PC-3 (cell line): ENCODE measurements around the gene CLEC1B. TPM values are rescaled to one million over a fixed set of nuclear protein-coding genes. Genes with fewer than 3 reads are reported as not detected.
"Not testable (repeated sequence)": the region's sequence is repeated elsewhere in the genome, so short reads cannot be mapped to it uniquely, and the experiment has no call there.

Source experiments
- ATAC-seq: fragments of 200-7000 bp; cut with Tn5 transposase; 2 replicates; pipeline ENCODE4 v1.9.1; 2020; ENCODE audit warnings: mild to moderate bottlenecking, moderate library complexity
- BruUV-seq: library from RNA; stranded (reverse); fragments of 400-500 nt; replicated peaks from 2 replicates; lab custom pipeline; 2021; lab: Mats Ljungman, UMichigan
- CTCF ChIA-PET: fragments of 300-600 bp; sonication (Branson Sonifier 250); formaldehyde crosslinking; loops from one replicate; lab custom pipeline; 2022; ENCODE audit warnings: antibody characterized with exemption; lab: Charles Lee
- POLR2A ChIA-PET: fragments of 300-600 bp; sonication (Branson Sonifier 250); formaldehyde crosslinking; loops from one replicate; lab custom pipeline; 2022; ENCODE audit warnings: antibody characterized with exemption; ENCODE audit not compliant: unreplicated experiment; lab: Charles Lee
- DNase-seq: peaks from one replicate; pipeline ENCODE4 v3.0.0-alpha.2; 2015
- H2AFZ ChIP-seq: fragments of 300-600 bp; sonication (generic); 2 replicates; pipeline ENCODE4 v1.6.0; 2016; ENCODE audit warnings: antibody characterized with exemption, low read length
- H3F3A ChIP-seq: fragments of 300-600 bp; sonication (generic); one replicate; pipeline ENCODE4 v1.6.0; 2017; ENCODE audit warnings: antibody characterized with exemption, low read length, control low read depth, mild to moderate bottlenecking; ENCODE audit not compliant: unreplicated experiment
- H3K27ac ChIP-seq: fragments of 300-600 bp; sonication (generic); 2 replicates; pipeline ENCODE4 v1.5.1; 2016; ENCODE audit warnings: mild to moderate bottlenecking, low read length
- H3K27me3 ChIP-seq: fragments of 300-600 bp; sonication (generic); 2 replicates; pipeline ENCODE4 v1.6.1; 2016; ENCODE audit warnings: low read length, mixed read lengths
- H3K36me3 ChIP-seq: fragments of 300-600 bp; sonication (generic); 2 replicates; pipeline ENCODE4 v1.6.1; 2016; ENCODE audit warnings: low read depth, mixed run types, low read length, mixed read lengths
- H3K4me1 ChIP-seq: fragments of 300-600 bp; sonication (generic); 2 replicates; pipeline ENCODE4 v1.5.1; 2016; ENCODE audit warnings: low read length; ENCODE audit not compliant: insufficient read depth
- H3K4me2 ChIP-seq: fragments of 300-600 bp; sonication (generic); 2 replicates; pipeline ENCODE4 v1.6.0; 2016; ENCODE audit warnings: low read length
- H3K4me3 ChIP-seq: fragments of 300-600 bp; sonication (generic); 2 replicates; pipeline ENCODE4 v1.5.1; 2016; ENCODE audit warnings: mild to moderate bottlenecking, low read length, mixed read lengths
- H3K79me2 ChIP-seq: fragments of 300-600 bp; sonication (generic); 2 replicates; pipeline ENCODE4 v1.6.1; 2017; ENCODE audit warnings: low read length, mixed read lengths
- H3K9ac ChIP-seq: fragments of 300-600 bp; sonication (generic); 2 replicates; pipeline ENCODE4 v1.6.0; 2016; ENCODE audit warnings: mild to moderate bottlenecking, low read length
- H3K9me2 ChIP-seq: fragments of 300-600 bp; sonication (generic); replicated peaks from 2 replicates; pipeline ENCODE4 v1.6.1; 2016; ENCODE audit warnings: mixed run types, low read length, mixed read lengths
- H3K9me3 ChIP-seq: fragments of 300-600 bp; sonication (generic); 2 replicates; pipeline ENCODE4 v1.6.1; 2016; ENCODE audit warnings: low read length, mixed read lengths
- H4K20me1 ChIP-seq: fragments of 300-600 bp; sonication (generic); 2 replicates; pipeline ENCODE4 v1.6.1; 2016; ENCODE audit warnings: low read length, mixed read lengths
- CTCF ChIP-seq: fragments of 300-600 bp; sonication (generic); conservative IDR thresholded peaks from 2 replicates; pipeline ENCODE4 v1.5.1; 2017; ENCODE audit warnings: antibody characterized with exemption, low read depth, mild to moderate bottlenecking, low read length
- EZH2 ChIP-seq: fragments of 300-600 bp; sonication (generic); IDR thresholded peaks from one replicate; pipeline ENCODE4 v1.6.1; 2017; ENCODE audit warnings: antibody characterized with exemption, mild to moderate bottlenecking, low read length; ENCODE audit not compliant: unreplicated experiment
- EZH2phosphoT487 ChIP-seq: fragments of 300-600 bp; sonication (generic); IDR thresholded peaks from 2 replicates; pipeline ENCODE4 v1.6.1; 2018; ENCODE audit warnings: mild to moderate bottlenecking, antibody characterized with exemption, low read length, borderline replicate concordance
- intact Hi-C: fragments of 100-400 bp; cut with micrococcal nuclease; formaldehyde crosslinking; loops from 2 replicates; pipeline ENCODE4 v1.9.0; 2023
- total RNA-seq: library from RNA; depleted of rRNA; stranded (reverse); fragments of >200 nt; gene quantifications from 2 replicates; pipeline ENCODE4 v1.2.3, GENCODE V29; 2014

CLEC1B gene
- total RNA-seq, 1 experiment from 2014 or later: not detected

GRCh38 chr12:10027311-10027710, 28.4 kb upstream of the CLEC1B start:
- Histone ChIP-seq H3K4me3 (peak overlapping the region; percentile 30; the same call in 1 of the 2 replicates), H3K27me3 (no peaks in the 10 kb centered on the region), H3K9ac (no peak overlapping the region), H3K79me2 (no peaks in the 10 kb centered on the region), H3K36me3 (no peaks in the 10 kb centered on the region), H3K4me1 (peaks cover 24% of the 10 kb centered on the region), H4K20me1 (no peaks in the 10 kb centered on the region), H3K27ac (peak overlapping the region; percentile 59), H3K4me2 (peak overlapping the region; percentile 57; the same call in 1 of the 2 replicates), H3F3A (no peaks in the 10 kb centered on the region), H3K9me3 (no peaks in the 10 kb centered on the region), H2AFZ (peak overlapping the region; percentile 81), H3K9me2 (no peaks in the 10 kb centered on the region)
- ATAC-seq (peak; percentile 18), DNase-seq (peak; percentile 35)
- BruUV-seq: no TSS peak
- ChIA-PET POLR2A (interaction anchor here (0.7 kb wide), 1 partner anchor 209 kb away, joined by 6 read pairs; no protein-coding TSS in a partner anchor), CTCF (interaction anchor here (1.4 kb wide), 1 partner anchor 17 kb away, joined by 5 read pairs; no protein-coding TSS in a partner anchor)
- intact Hi-C loops: no loop called here
- TF ChIP-seq EZH2 (no peak), EZH2phosphoT487 (no peak), CTCF (no peak)

DNA sequence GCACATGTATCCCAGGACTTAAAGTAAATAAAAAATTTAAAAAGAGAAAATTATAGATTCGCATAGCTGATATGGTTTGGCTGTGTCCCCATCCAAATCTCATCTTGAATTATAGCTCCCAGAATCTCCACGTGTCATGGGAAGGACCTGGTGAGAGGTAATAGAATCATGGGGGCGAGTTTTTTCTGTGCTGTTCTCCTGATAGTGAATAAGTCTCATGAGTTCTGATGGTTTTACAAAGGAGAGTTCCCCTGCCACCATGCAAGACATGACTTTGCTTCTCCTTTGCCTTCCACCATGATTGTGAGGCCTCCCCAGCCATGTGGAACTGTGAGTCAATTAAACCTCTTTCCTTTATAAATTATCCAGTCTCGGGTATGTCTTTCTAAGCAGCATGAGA, 27.7 kb upstream of the CLEC1B start:
- H3K4me3 ChIP-seq, H3K9me2 ChIP-seq, H3K9ac ChIP-seq, H3K27me3 ChIP-seq, H3K36me3 ChIP-seq, DNase-seq, H3F3A ChIP-seq, H4K20me1 ChIP-seq, H2AFZ ChIP-seq, H3K9me3 ChIP-seq, ATAC-seq, H3K79me2 ChIP-seq, intact Hi-C loops, H3K4me2 ChIP-seq, CTCF ChIA-PET, POLR2A ChIA-PET, H3K27ac ChIP-seq: not testable (repeated sequence)
- H3K4me1 ChIP-seq: peaks cover 19% of the 10 kb centered on the region
- BruUV-seq: TSS peak; percentile 57

- TF ChIP-seq EZH2: no peak
- no peak for TF ChIP-seq EZH2phosphoT487
- TF ChIP-seq CTCF: no peak
- intact Hi-C loops: no loop called here
- no peak for ATAC-seq
- Histone ChIP-seq H3K79me2 (no peaks in the 10 kb centered on the region), H4K20me1 (no peaks in the 10 kb centered on the region), H3K4me1 (peaks cover 7% of the 10 kb centered on the region), H3F3A (no peaks in the 10 kb centered on the region), H3K4me2 (no peak overlapping the region), H3K9me3 (no peaks in the 10 kb centered on the region), H2AFZ (no peak overlapping the region), H3K36me3 (no peaks in the 10 kb centered on the region), H3K9me2 (no peaks in the 10 kb centered on the region), H3K27me3 (no peaks in the 10 kb centered on the region), H3K27ac (no peak overlapping the region), H3K4me3 (no peak overlapping the region), H3K9ac (no peak overlapping the region)
- no peak for DNase-seq
- CTCF ChIA-PET: no interaction called here
- BruUV-seq: no TSS peak
- POLR2A ChIA-PET: no interaction called here
Observed at GRCh38 chr12:10025236-10025635, 26.3 kb upstream of the CLEC1B start.
